A549 (cell line): Measurements from ENCODE around the gene TRAPPC1. TPM values are rescaled to one million over a fixed set of nuclear protein-coding genes. Genes with fewer than 3 reads are reported as not detected.

Experiments used
- ATAC-seq, 2 experiments: fragments of 200-7000 bp in 1 of 2; fragments of >200 bp in 1 of 2; cut with Nextera tagmentation in 1 of 2; cut with Tn5 transposase in 1 of 2; 3 replicates each; pipeline versions ENCODE4 v1.8.0 to v1.9.1; 2018 to 2020; ENCODE audit warnings: mild to moderate bottlenecking in 1 of 2, moderate library complexity in 1 of 2
- CTCF ChIA-PET: fragments of 300-600 bp; sonication (Branson Sonifier 250); formaldehyde crosslinking; extraction: SDS; loops from one replicate; lab custom pipeline; 2021; ENCODE audit warnings: antibody characterized with exemption, inconsistent platforms; lab: Yijun Ruan, JAX
- POLR2A ChIA-PET: fragments of 350-600 bp; formaldehyde crosslinking; extraction: SDS; loops from one replicate; lab custom pipeline; 2021; ENCODE audit warnings: antibody characterized with exemption, inconsistent platforms; lab: Yijun Ruan, JAX
- DNase-seq, 2 experiments: peaks; one replicate each; pipeline versions ENCODE4 v3.0.0 to v3.0.0-alpha.2; 2011 to 2016; ENCODE audit warnings: low read depth in 1 of 2, low spot score in 1 of 2
- FAIRE-seq: peaks from 2 replicates; lab custom pipeline; 2011; peaks lifted over from hg19 to GRCh38; lab: Jason Lieb, UNC
- H3K27ac ChIP-seq, 2 experiments: fragments of >200 bp; sonication (Bioruptor Twin); formaldehyde crosslinking; 3 replicates each; pipeline ENCODE4 v1.5.1; 2016 to 2017
- H3K4me1 ChIP-seq: fragments of >200 bp; sonication (Bioruptor Twin); formaldehyde crosslinking; 3 replicates; pipeline ENCODE4 v1.6.1; 2016
- H3K4me2 ChIP-seq: fragments of >200 bp; sonication (Bioruptor Twin); formaldehyde crosslinking; 3 replicates; pipeline ENCODE4 v1.6.1; 2016
- H3K4me3 ChIP-seq: fragments of >200 bp; sonication (Bioruptor Twin); formaldehyde crosslinking; 3 replicates; pipeline ENCODE4 v1.5.1; 2016
- H3K9me3 ChIP-seq: fragments of >200 bp; sonication (Bioruptor Twin); formaldehyde crosslinking; 3 replicates; pipeline ENCODE4 v1.6.1; 2016
- CHD2 ChIP-seq: fragments of 150-350 bp; IDR thresholded peaks from 2 replicates; pipeline ENCODE4 v1.6.1; 2014; ENCODE audit warnings: low read length; ENCODE audit not compliant: partially characterized antibody
- EP300 ChIP-seq, 2 experiments: fragments of >200 bp; sonication (Bioruptor Twin); formaldehyde crosslinking; IDR thresholded peaks; 2 replicates in 1 of 2; 3 replicates in 1 of 2; pipeline ENCODE4 v1.6.1; 2016 to 2017
- FOSB ChIP-seq: fragments of 250-450 bp; sonication (Bioruptor Pico); IDR thresholded peaks from 2 replicates; pipeline ENCODE4 v1.5.0; 2020; ENCODE audit warnings: mild to moderate bottlenecking, moderate library complexity
- FOSL2 ChIP-seq, 2 experiments: fragments of 450-650 bp in 1 of 2; fragments of >200 bp in 1 of 2; sonication (Bioruptor Twin) in 1 of 2; formaldehyde crosslinking; IDR thresholded peaks; 2 replicates each; pipeline versions ENCODE4 v1.5.0 to v1.6.1; 2016 to 2020; ENCODE audit warnings: mild to moderate bottlenecking in 1 of 2, moderate library complexity in 1 of 2
- HDAC2 ChIP-seq: fragments of 200-600 bp; sonication (generic); IDR thresholded peaks from 2 replicates; pipeline ENCODE4 v1.6.1; 2016
- KDM1A ChIP-seq: fragments of 200-600 bp; sonication (generic); IDR thresholded peaks from 2 replicates; pipeline ENCODE4 v1.6.1; 2016; ENCODE audit warnings: low read depth, mild to moderate bottlenecking
- MAZ ChIP-seq: fragments of 150-350 bp; IDR thresholded peaks from 2 replicates; pipeline ENCODE4 v1.6.1; 2014; ENCODE audit warnings: antibody characterized with exemption, low read depth, low read length, borderline replicate concordance
- MYC ChIP-seq: IDR thresholded peaks from 2 replicates; pipeline ENCODE4 v1.6.1; 2012; ENCODE audit warnings: mild to moderate bottlenecking, inconsistent platforms, low read length, improper control_type of control experiment, borderline replicate concordance
- NFE2L2 ChIP-seq: fragments of 150-350 bp; conservative IDR thresholded peaks from 2 replicates; pipeline ENCODE4 v1.6.1; 2014; ENCODE audit warnings: low read length
- POLR2AphosphoS2 ChIP-seq: conservative IDR thresholded peaks from 2 replicates; pipeline ENCODE4 v1.6.1; 2012; ENCODE audit warnings: low read length, improper control_type of control experiment, inconsistent platforms
- RAD21 ChIP-seq, 2 experiments: fragments of >200 bp in 1 of 2; sonication (Bioruptor Twin) in 1 of 2; formaldehyde crosslinking in 1 of 2; IDR thresholded peaks in 1 of 2; conservative IDR thresholded peaks in 1 of 2; 2 replicates in 1 of 2; 3 replicates in 1 of 2; pipeline ENCODE4 v1.6.1; 2012 to 2018; ENCODE audit warnings: inconsistent platforms in 1 of 2
- SMC3 ChIP-seq: fragments of >200 bp; sonication (Bioruptor Twin); formaldehyde crosslinking; IDR thresholded peaks from 3 replicates; pipeline ENCODE4 v1.6.1; 2018; ENCODE audit warnings: inconsistent platforms
- SREBF2 ChIP-seq: fragments of 450-650 bp; IDR thresholded peaks from 2 replicates; pipeline ENCODE4 v1.6.1; 2014; ENCODE audit warnings: mild to moderate bottlenecking, moderate library complexity
- TFCP2L1 ChIP-seq: fragments of 250-450 bp; sonication (Bioruptor Pico); IDR thresholded peaks from 2 replicates; pipeline ENCODE4 v1.5.0; 2021; ENCODE audit warnings: mild to moderate bottlenecking
- ZC3H11A ChIP-seq: fragments of 450-650 bp; IDR thresholded peaks from 2 replicates; pipeline ENCODE4 v1.6.1; 2014; ENCODE audit warnings: antibody characterized with exemption, mild to moderate bottlenecking
- WGBS: methylation state at CpG from one replicate; pipeline ENCODE4 v1.1.6; 2017; ENCODE audit errors: missing lambda C conversion rate; 5-methylcytosine and 5-hydroxymethylcytosine counted together
- polyA plus RNA-seq, 4 experiments: library from polyadenylated mRNA; depleted of rRNA in 3 of 4; stranded (reverse); fragments of >200 nt; fragmentation: RNase III in 1 of 4; extraction: RNeasy Plus Mini Kit Qiagen cat#74134 plus additional on column Dnase treatment in 1 of 4; gene quantifications; 2 replicates in 3 of 4; 3 replicates in 1 of 4; pipeline ENCODE4 v1.2.3, GENCODE V29; 2011 to 2017
- TF ChIP-seq, protein P1 (sequence below): fragments of 200-600 bp; sonication (generic); IDR thresholded peaks from 2 replicates; pipeline ENCODE4 v1.6.1; 2016; ENCODE audit warnings: antibody characterized with exemption, mild to moderate bottlenecking, moderate library complexity
- TF ChIP-seq, protein P2 (sequence below): fragments of 250-450 bp; sonication (Bioruptor Pico); IDR thresholded peaks from 2 replicates; pipeline ENCODE4 v1.5.0; 2021; ENCODE audit warnings: mild to moderate bottlenecking, moderate library complexity, borderline replicate concordance
- TF ChIP-seq, protein P3 (sequence below): fragments of 150-350 bp; IDR thresholded peaks from 2 replicates; pipeline ENCODE4 v1.6.1; 2014; ENCODE audit warnings: low read depth, mild to moderate bottlenecking, low read length

TRAPPC1 gene
- polyA plus RNA-seq, 2 of the 4 experiments (the other 2 are of a cell fraction), result 200 to 328 TPM

DNA sequence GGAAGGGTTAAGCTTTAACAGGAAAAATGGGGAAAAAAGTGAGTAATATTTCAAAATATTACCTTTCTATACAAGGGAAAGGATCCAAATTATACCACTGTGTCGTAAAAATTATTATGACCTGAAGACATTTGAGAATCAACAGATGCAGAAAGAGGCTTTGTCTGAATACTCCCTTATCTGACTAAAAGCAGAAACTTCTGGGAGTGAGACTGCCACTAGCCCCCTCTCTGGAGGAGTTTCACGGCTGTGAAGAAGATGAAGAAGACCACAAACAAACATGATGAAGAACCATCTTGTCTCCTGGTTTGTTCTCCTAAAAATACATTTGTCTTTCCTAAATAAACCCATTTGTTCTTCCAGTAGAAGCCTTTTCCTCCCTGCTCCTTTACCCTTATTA lies 29.7 kb upstream of the TRAPPC1 start:
- POLR2A ChIA-PET, result no interaction called here
- no peak for DNase-seq
- no peak overlapping the region for H3K4me2 ChIP-seq
- H3K27ac ChIP-seq, result no peak overlapping the region
- peak; percentile 93 for FAIRE-seq
- no peaks in the 10 kb centered on the region for H3K9me3 ChIP-seq
- no peaks in the 10 kb centered on the region for H3K4me1 ChIP-seq
- TF ChIP-seq, protein P1, sequence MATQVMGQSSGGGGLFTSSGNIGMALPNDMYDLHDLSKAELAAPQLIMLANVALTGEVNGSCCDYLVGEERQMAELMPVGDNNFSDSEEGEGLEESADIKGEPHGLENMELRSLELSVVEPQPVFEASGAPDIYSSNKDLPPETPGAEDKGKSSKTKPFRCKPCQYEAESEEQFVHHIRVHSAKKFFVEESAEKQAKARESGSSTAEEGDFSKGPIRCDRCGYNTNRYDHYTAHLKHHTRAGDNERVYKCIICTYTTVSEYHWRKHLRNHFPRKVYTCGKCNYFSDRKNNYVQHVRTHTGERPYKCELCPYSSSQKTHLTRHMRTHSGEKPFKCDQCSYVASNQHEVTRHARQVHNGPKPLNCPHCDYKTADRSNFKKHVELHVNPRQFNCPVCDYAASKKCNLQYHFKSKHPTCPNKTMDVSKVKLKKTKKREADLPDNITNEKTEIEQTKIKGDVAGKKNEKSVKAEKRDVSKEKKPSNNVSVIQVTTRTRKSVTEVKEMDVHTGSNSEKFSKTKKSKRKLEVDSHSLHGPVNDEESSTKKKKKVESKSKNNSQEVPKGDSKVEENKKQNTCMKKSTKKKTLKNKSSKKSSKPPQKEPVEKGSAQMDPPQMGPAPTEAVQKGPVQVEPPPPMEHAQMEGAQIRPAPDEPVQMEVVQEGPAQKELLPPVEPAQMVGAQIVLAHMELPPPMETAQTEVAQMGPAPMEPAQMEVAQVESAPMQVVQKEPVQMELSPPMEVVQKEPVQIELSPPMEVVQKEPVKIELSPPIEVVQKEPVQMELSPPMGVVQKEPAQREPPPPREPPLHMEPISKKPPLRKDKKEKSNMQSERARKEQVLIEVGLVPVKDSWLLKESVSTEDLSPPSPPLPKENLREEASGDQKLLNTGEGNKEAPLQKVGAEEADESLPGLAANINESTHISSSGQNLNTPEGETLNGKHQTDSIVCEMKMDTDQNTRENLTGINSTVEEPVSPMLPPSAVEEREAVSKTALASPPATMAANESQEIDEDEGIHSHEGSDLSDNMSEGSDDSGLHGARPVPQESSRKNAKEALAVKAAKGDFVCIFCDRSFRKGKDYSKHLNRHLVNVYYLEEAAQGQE, result no peak
- no peak for TF ChIP-seq CHD2
- no peak for TF ChIP-seq TFCP2L1 (CRISPR knock-in tag)
- no peak for TF ChIP-seq POLR2AphosphoS2
- no peak for TF ChIP-seq MAZ
- no peak for TF ChIP-seq SMC3
- TF ChIP-seq ZC3H11A, result no peak
- TF ChIP-seq, protein P2, sequence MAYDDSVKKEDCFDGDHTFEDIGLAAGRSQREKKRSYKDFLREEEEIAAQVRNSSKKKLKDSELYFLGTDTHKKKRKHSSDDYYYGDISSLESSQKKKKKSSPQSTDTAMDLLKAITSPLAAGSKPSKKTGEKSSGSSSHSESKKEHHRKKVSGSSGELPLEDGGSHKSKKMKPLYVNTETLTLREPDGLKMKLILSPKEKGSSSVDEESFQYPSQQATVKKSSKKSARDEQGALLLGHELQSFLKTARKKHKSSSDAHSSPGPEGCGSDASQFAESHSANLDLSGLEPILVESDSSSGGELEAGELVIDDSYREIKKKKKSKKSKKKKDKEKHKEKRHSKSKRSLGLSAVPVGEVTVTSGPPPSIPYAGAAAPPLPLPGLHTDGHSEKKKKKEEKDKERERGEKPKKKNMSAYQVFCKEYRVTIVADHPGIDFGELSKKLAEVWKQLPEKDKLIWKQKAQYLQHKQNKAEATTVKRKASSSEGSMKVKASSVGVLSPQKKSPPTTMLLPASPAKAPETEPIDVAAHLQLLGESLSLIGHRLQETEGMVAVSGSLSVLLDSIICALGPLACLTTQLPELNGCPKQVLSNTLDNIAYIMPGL (CRISPR knock-in tag), result no peak
- TF ChIP-seq, all 56 proteins: peak for 0
- no peak overlapping the region for H3K4me3 ChIP-seq
- CTCF ChIA-PET, result interaction anchor here (1.5 to 33.2 kb wide), 4 partner anchors 11 to 96 kb away, joined by 4 to 470 read pairs (median 6); no protein-coding TSS in a partner anchor
- whole genome bisulfite sequencing, result 24% methylated on average over 2 of the region's 2 CpGs
- ATAC-seq, result no peak

DNA sequence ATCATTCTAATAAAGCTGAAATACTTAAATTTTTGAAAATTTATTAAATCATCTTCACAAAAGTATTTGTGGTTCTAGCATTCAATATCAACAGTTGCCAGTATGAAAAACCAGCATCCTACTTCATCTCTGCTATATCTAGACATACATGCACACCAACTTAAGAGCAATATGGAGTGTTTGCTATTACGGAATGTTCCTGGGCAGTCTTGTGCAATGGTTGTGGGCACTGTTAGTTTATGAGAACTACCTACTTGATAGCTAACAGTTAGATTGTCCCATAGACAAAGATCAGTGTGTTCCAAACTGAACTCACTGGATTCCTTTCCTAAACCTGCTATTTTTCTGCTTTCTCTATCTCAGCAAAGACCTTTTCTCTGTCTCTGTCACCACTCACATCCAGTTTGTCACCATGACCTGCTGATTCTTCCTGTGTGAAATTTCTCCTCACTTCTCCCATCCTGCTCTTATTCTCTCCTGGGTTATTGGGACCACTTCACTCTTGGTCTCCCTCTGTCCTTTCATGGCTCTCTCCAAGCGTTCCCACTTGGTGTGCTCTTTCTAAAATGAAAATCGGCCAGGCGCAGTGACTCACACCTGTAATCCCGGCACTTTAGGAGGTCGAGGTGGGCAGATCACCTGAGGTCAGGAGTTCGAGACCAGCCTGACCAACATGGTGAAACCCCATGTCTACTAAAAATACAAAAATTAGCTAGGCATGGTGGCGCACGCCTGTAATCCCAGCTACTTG lies 27.9 kb upstream of the TRAPPC1 start:
- CTCF ChIA-PET, result interaction anchor here (0.6 to 33.2 kb wide), 4 partner anchors 24 to 324 kb away, joined by 3 to 470 read pairs (median 4); no protein-coding TSS in a partner anchor
- Histone ChIP-seq H3K4me2 (no peak overlapping the region), H3K27ac (peak overlapping the region in 1 of 2 experiments; percentile 23; a peak in 1 of 6 replicates), H3K4me1 (no peaks in the 10 kb centered on the region), H3K9me3 (no peaks in the 10 kb centered on the region), H3K4me3 (no peak overlapping the region)
- peak; percentile 36 for FAIRE-seq
- POLR2A ChIA-PET, result no interaction called here
- no peak for DNase-seq
- 71% methylated on average over 9 of the region's 9 CpGs for WGBS
- no peak; a peak in 1 of 6 replicates for ATAC-seq
- TF ChIP-seq EP300 (IDR thresholded peaks at IDR 0.05) (no peak), FOSL2 (IDR thresholded peaks at IDR 0.05) (no peak), FOSL2 (CRISPR knock-in tag; IDR thresholded peaks at IDR 0.05) (no peak), FOSB (CRISPR knock-in tag) (no peak), NFE2L2 (no peak), MYC (no peak), SREBF2 (no peak), KDM1A (no peak), HDAC2 (no peak), RAD21 (conservative IDR thresholded peaks at IDR 0.05 in 1 of 2, IDR thresholded peaks at IDR 0.05 in 1 of 2) (no peak)
- TF ChIP-seq, protein P3, sequence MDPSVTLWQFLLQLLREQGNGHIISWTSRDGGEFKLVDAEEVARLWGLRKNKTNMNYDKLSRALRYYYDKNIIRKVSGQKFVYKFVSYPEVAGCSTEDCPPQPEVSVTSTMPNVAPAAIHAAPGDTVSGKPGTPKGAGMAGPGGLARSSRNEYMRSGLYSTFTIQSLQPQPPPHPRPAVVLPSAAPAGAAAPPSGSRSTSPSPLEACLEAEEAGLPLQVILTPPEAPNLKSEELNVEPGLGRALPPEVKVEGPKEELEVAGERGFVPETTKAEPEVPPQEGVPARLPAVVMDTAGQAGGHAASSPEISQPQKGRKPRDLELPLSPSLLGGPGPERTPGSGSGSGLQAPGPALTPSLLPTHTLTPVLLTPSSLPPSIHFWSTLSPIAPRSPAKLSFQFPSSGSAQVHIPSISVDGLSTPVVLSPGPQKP, result no peak
